Astrocyte of the cerebellum (primary cell): ENCODE data around the gene PABPC1L2A.
"Not testable (repeated sequence)": the region's sequence is repeated elsewhere in the genome, so short reads cannot be mapped to it uniquely, and the experiment has no call there.

Experiments used
- DNase-seq: peaks from one replicate; pipeline ENCODE4 v3.0.0-alpha.2; 2011; ENCODE audit warnings: low read depth
- H3K4me3 ChIP-seq: 2 replicates; pipeline ENCODE4 v1.5.1; 2011; ENCODE audit warnings: mild to moderate bottlenecking, low read depth, low read length, moderate library complexity
- CTCF ChIP-seq: IDR thresholded peaks from 2 replicates; pipeline ENCODE4 v1.5.1; 2012; ENCODE audit warnings: low read length, low read depth, moderate library complexity, mild to moderate bottlenecking; ENCODE audit errors: missing control alignments
- in situ Hi-C: cut with HindIII; loops from 2 replicates; pipeline ENCODE4 v1.10.0; 2017; ENCODE audit warnings: low sequenced_read_pairs

PABPC1L2A gene

GRCh38 chrX:73079024-73079562 lies at the start of gene PABPC1L2A:
Gene PABPC1L2A (minus strand): TSS chrX:73079512. CDS start chrX:73079386, 126 bp downstream.
- DNase-seq, H3K4me3 ChIP-seq, in situ Hi-C loops: not testable (repeated sequence)

GRCh38 chrX:73127700-73128241 lies 48.5 kb upstream of the PABPC1L2A start:
- TF ChIP-seq CTCF: no peak
- peak overlapping the region; percentile 3 for H3K4me3 ChIP-seq
- no peak for DNase-seq
- in situ Hi-C loops: no loop called here

GRCh38 chrX:73126240-73126639 lies 46.9 kb upstream of the PABPC1L2A start:
- in situ Hi-C loops: no loop called here
- no peak for DNase-seq
- TF ChIP-seq CTCF: no peak

DNA sequence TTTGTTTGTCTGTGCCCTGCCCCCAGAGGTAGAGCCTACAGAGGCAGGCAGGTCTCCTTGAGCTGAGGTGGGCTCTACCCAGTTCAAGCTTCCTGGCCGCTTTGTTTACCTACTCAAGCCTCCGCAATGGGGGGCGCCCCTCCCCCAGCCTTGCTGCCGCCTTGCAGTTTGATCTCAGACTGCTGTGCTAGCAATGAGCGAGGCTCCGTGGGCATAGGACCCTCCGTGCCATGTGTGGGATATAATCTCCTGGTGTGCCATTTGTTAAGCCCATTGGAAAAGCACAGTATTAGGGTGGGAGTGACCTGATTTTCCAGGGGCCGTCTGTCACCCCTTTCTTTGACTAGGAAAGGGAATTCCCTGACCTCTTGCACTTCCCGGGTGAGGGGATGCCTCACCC lies 20.2 kb upstream of the PABPC1L2A start:
- H3K4me3 ChIP-seq, in situ Hi-C loops, DNase-seq: not testable (repeated sequence)

More at GRCh38 chrX:73126240-73126639, 46.9 kb upstream of the PABPC1L2A start:
- H3K4me3 ChIP-seq: no peak overlapping the region

- DNase-seq, in situ Hi-C loops, H3K4me3 ChIP-seq: not testable (repeated sequence)
These were observed 7.5 kb upstream of the PABPC1L2A start for GRCh38 chrX:73086766-73087165.

DNA sequence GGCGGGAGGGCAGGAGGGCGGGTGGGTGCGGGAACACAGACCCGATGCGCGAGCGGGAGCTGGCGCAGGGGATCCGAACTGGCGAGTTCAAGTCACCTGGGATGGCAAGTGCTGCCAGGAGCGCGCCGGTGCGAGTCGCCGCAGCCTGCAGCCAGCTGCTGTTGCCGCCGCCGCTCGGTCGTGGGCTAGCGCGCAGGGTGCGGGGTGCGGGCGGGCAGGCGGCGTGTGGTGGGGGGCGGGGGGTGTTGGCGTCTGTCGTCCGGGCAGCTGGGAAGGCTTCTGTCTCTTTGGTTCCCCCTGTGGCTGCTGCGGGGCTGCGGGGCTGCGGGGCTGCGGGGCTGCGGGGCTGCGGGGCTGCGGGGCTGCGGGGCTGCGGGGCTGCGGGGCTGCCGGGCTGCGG lies 572 bp upstream of the PABPC1L2A start:
- in situ Hi-C loops, H3K4me3 ChIP-seq, DNase-seq: not testable (repeated sequence)

GRCh38 chrX:73078597-73078996 lies 715 bp downstream of the PABPC1L2A start:
- H3K4me3 ChIP-seq, DNase-seq, in situ Hi-C loops: not testable (repeated sequence)

DNA sequence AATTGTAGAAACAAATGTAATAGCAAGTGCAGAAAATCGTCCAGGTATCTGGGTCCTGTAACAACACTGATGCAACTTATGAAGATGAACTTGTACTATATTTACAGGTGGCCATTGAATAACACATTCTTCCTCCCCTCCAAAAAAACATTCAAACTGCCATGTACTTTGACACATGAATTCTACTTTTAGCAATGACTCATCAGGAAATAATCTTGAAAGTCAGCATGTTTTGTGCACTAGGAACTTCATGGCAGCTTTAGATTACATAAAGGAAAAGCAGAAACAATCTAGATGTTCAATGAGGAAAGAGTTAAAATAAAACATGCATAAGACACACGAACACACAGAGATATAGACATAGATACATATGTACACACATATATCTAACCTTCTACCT lies 2.5 kb downstream of the PABPC1L2A start:
- in situ Hi-C loops: no loop called here
- DNase-seq: no peak
- no peak overlapping the region for H3K4me3 ChIP-seq
- TF ChIP-seq CTCF: no peak

GRCh38 chrX:73069365-73070035 lies 9.8 kb downstream of the PABPC1L2A start:
- DNase-seq: no peak
- no peak overlapping the region for H3K4me3 ChIP-seq
- no peak for TF ChIP-seq CTCF
- in situ Hi-C loops: no loop called here
